HG03571 (cell line): ENCODE data around the gene SDR42E2.
"Not testable (repeated sequence)": the region's sequence is repeated elsewhere in the genome, so short reads cannot be mapped to it uniquely, and the experiment has no call there.

Experiments used
- ATAC-seq: cut with Tn5 transposase; IDR thresholded peaks from one replicate; pipeline ENCODE4 v1.9.1; 2021; ENCODE audit not compliant: unreplicated experiment

SDR42E2 gene

GRCh38 chr16:22161999-22162655 is at the start of gene SDR42E2:
SDR42E2 (plus strand) TSS chr16:22162506; CDS start chr16:22165583, 3,077 bp downstream.
- ATAC-seq, result no peak

GRCh38 chr16:22116095-22116700 is 46.1 kb upstream of the SDR42E2 start:
- no peak for ATAC-seq

GRCh38 chr16:22117609-22118008 is 44.7 kb upstream of the SDR42E2 start:
- ATAC-seq, result no peak

GRCh38 chr16:22120440-22120839 is 41.9 kb upstream of the SDR42E2 start:
- ATAC-seq, result no peak

- no peak for ATAC-seq
Measured at GRCh38 chr16:22122239-22122638, 40.1 kb upstream of the SDR42E2 start.

- no peak for ATAC-seq
Measured at GRCh38 chr16:22123146-22123545, 39.2 kb upstream of the SDR42E2 start.

- ATAC-seq, result no peak
Measured at GRCh38 chr16:22123759-22124490, 38.4 kb upstream of the SDR42E2 start.

GRCh38 chr16:22124583-22125284 is 37.6 kb upstream of the SDR42E2 start:
- no peak for ATAC-seq

GRCh38 chr16:22126037-22126558 is 36.2 kb upstream of the SDR42E2 start:
- ATAC-seq, result no peak

- not testable (repeated sequence) for ATAC-seq
Measured at GRCh38 chr16:22128537-22128936, 33.8 kb upstream of the SDR42E2 start.

- ATAC-seq, result no peak
Measured at GRCh38 chr16:22130528-22130927, 31.8 kb upstream of the SDR42E2 start.

GRCh38 chr16:22132801-22133200 is 29.5 kb upstream of the SDR42E2 start:
- ATAC-seq, result no peak

- no peak for ATAC-seq
Measured at GRCh38 chr16:22138482-22138881, 23.8 kb upstream of the SDR42E2 start.

GRCh38 chr16:22139008-22139407 is 23.3 kb upstream of the SDR42E2 start:
- ATAC-seq, result no peak

GRCh38 chr16:22139732-22140131 is 22.6 kb upstream of the SDR42E2 start:
- no peak for ATAC-seq

- no peak for ATAC-seq
Measured at GRCh38 chr16:22141767-22142166, 20.5 kb upstream of the SDR42E2 start.

GRCh38 chr16:22144520-22144919 is 17.8 kb upstream of the SDR42E2 start:
- ATAC-seq, result no peak

GRCh38 chr16:22147853-22148252 is 14.5 kb upstream of the SDR42E2 start:
- ATAC-seq, result no peak

- no peak for ATAC-seq
Measured at GRCh38 chr16:22151246-22151998, 10.9 kb upstream of the SDR42E2 start.

GRCh38 chr16:22152316-22152715 is 10.0 kb upstream of the SDR42E2 start:
- no peak for ATAC-seq

GRCh38 chr16:22153078-22153477 is 9.2 kb upstream of the SDR42E2 start:
- ATAC-seq, result not testable (repeated sequence)
